Keratinocyte (primary cell): ENCODE results near the gene PRRT1B. TPM values are rescaled to one million over a fixed set of nuclear protein-coding genes. Genes with fewer than 3 reads are reported as not detected.

Experiments
- DNase-seq: peaks from one replicate; pipeline ENCODE4 v3.0.0-alpha.2; 2011; ENCODE audit warnings: low read depth, missing footprints, low spot score
- FAIRE-seq: peaks from 2 replicates; lab custom pipeline; 2011; peaks lifted over from hg19 to GRCh38; lab: Jason Lieb, UNC
- H2AFZ ChIP-seq: 2 replicates; pipeline ENCODE4 v1.6.0; 2012; ENCODE audit warnings: low read length, control low read depth, inconsistent platforms; ENCODE audit not compliant: control insufficient read depth
- H3K27ac ChIP-seq: 2 replicates; pipeline ENCODE4 v1.5.1; 2011; ENCODE audit warnings: low read length; ENCODE audit not compliant: control insufficient read depth, insufficient read depth
- H3K27me3 ChIP-seq: 3 replicates; pipeline ENCODE4 v1.6.0; 2011; ENCODE audit warnings: low read length; ENCODE audit not compliant: control insufficient read depth, insufficient read depth; ENCODE audit errors: extremely low read depth
- H3K36me3 ChIP-seq, 2 experiments: 2 replicates in 1 of 2; 3 replicates in 1 of 2; pipeline ENCODE4 v1.5.1; 2011; ENCODE audit warnings: low read length in 2 of 2, mild to moderate bottlenecking in 1 of 2; ENCODE audit not compliant: control insufficient read depth in 2 of 2, insufficient read depth in 2 of 2; ENCODE audit errors: extremely low read depth in 1 of 2
- H3K4me1 ChIP-seq: 3 replicates; pipeline ENCODE4 v1.5.1; 2011; ENCODE audit warnings: low read length; ENCODE audit not compliant: control insufficient read depth, insufficient read depth; ENCODE audit errors: extremely low read depth
- H3K4me2 ChIP-seq: 3 replicates; pipeline ENCODE4 v1.6.0; 2011; ENCODE audit warnings: low read depth, low read length; ENCODE audit not compliant: control insufficient read depth, insufficient read depth; ENCODE audit errors: extremely low read depth
- H3K4me3 ChIP-seq, 3 experiments: fragments of 200-600 bp in 1 of 3; sonication (generic) in 1 of 3; 2 replicates in 2 of 3; 3 replicates in 1 of 3; pipeline ENCODE4 v1.5.1; 2011 to 2016; ENCODE audit warnings: low read length in 3 of 3, mild to moderate bottlenecking in 3 of 3, control low read depth in 2 of 3, inconsistent platforms in 1 of 3, low read depth in 1 of 3, mixed read lengths in 1 of 3, mixed run types in 1 of 3, moderate library complexity in 1 of 3; ENCODE audit not compliant: control insufficient read depth in 2 of 3, insufficient read depth in 2 of 3; ENCODE audit errors: extremely low read depth in 1 of 3
- H3K79me2 ChIP-seq: 2 replicates; pipeline ENCODE4 v1.6.0; 2012; ENCODE audit warnings: low read length; ENCODE audit not compliant: control insufficient read depth, insufficient read depth
- H3K9ac ChIP-seq: 3 replicates; pipeline ENCODE4 v1.6.0; 2011; ENCODE audit warnings: low read length; ENCODE audit not compliant: control insufficient read depth, insufficient read depth; ENCODE audit errors: extremely low read depth
- H3K9me1 ChIP-seq: 3 replicates; pipeline ENCODE4 v1.6.0; 2011; ENCODE audit warnings: low read length; ENCODE audit not compliant: control insufficient read depth, insufficient read depth; ENCODE audit errors: extremely low read depth
- H3K9me3 ChIP-seq: 2 replicates; pipeline ENCODE4 v1.5.1; 2012; ENCODE audit warnings: low read depth, low read length; ENCODE audit not compliant: control insufficient read depth
- H4K20me1 ChIP-seq: 3 replicates; pipeline ENCODE4 v1.6.0; 2011; ENCODE audit warnings: low read length; ENCODE audit not compliant: control insufficient read depth, insufficient read depth; ENCODE audit errors: extremely low read depth
- CTCF ChIP-seq, 3 experiments: IDR thresholded peaks in 1 of 3; conservative IDR thresholded peaks in 1 of 3; optimal IDR thresholded peaks in 1 of 3; 2 replicates in 2 of 3; 3 replicates in 1 of 3; pipeline versions ENCODE3 to v1.5.1; 2011; ENCODE audit warnings: low read length in 3 of 3, mild to moderate bottlenecking in 3 of 3, moderate library complexity in 2 of 3, control low read depth in 1 of 3, inconsistent platforms in 1 of 3; ENCODE audit not compliant: insufficient read depth in 2 of 3; ENCODE audit errors: extremely low read depth in 1 of 3
- EZH2 ChIP-seq: IDR thresholded peaks from one replicate; pipeline ENCODE4 v1.6.1; 2012; ENCODE audit warnings: inconsistent platforms, mild to moderate bottlenecking, low read length, moderate library complexity
- dilution Hi-C: fragments of 300-500 bp; cut with MboI; formaldehyde crosslinking; loops from one replicate; pipeline ENCODE4 v1.7.0; 2020; ENCODE audit warnings: low sequenced_read_pairs; ENCODE audit not compliant: extremely low pct_ligation_motif_present
- polyA plus RNA-seq, 5 experiments: library from polyadenylated mRNA; depleted of rRNA in 3 of 5; stranded (reverse) in 3 of 5; stranded (forward) in 1 of 5; unstranded in 1 of 5; fragments of >200 nt; gene quantifications; 1 replicate in 1 of 5; 2 replicates in 3 of 5; 3 replicates in 1 of 5; pipeline versions ENCODE4 v1.2.1 to v1.2.3, GENCODE V29; 2011 to 2012; ENCODE audit warnings: missing spikeins in 2 of 5, low read depth in 1 of 5, low replicate concordance in 1 of 5

The PRRT1B gene
- polyA plus RNA-seq, 1 donor (not counting 4 experiments of a cell fraction or from before 2014, with no cell fraction given): not detected

- Histone ChIP-seq H3K9me3 (peaks cover 5% of the 10 kb centered on the region), H3K27me3 (peaks cover 43% of the 10 kb centered on the region), H4K20me1 (no peaks in the 10 kb centered on the region), H3K79me2 (no peaks in the 10 kb centered on the region), H3K4me1 (no peaks in the 10 kb centered on the region), H3K27ac (no peak overlapping the region), H3K9me1 (no peaks in the 10 kb centered on the region), H3K4me3 (no peak overlapping the region), H2AFZ (no peak overlapping the region), H3K9ac (no peak overlapping the region), H3K4me2 (no peak overlapping the region), H3K36me3 (no peaks in the 10 kb centered on the region)
- TF ChIP-seq CTCF (optimal IDR thresholded peaks at IDR 0.05 in 1 of 3, IDR thresholded peaks at IDR 0.05 in 1 of 3, conservative IDR thresholded peaks at IDR 0.05 in 1 of 3; ENCODE audit: extremely low read depth in 1 of 3, insufficient read depth in 2 of 3, low read length in 3 of 3) (no peak), EZH2 (no peak)
- DNase-seq (no peak), FAIRE-seq (no peak)
- dilution Hi-C loops: no loop called here
Measured at GRCh38 chr9:131543141-131543540, 2.2 kb upstream of the PRRT1B start.

DNA sequence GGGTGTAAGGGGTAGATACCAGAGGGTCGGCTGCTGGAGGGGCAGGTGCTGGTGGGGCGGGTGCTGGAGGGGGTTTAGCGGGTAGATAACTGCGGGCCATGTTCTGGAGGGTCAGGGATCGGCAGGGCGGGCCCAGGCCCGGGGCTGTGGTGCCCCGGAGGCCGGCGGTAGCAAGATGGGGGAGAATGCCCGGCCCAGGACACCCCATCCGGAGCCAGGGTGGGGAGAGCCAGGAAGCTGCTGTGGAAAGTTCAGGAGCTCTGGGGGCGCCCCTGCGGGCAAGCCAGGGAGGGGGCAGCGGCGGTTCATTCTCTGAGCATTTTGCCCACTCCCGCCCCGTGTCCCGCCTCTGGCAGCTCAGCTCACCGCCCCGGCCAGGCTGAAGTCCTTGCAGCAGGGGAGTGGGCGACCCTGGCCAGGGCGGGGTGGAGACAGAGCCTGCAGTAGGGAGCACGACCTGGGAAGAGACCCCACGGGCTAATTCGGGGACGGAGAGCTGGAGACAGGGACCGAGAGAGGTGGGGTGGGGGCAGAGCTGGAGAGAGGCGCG, 538 bp downstream of the PRRT1B start:
- H2AFZ ChIP-seq: no peak overlapping the region
- H3K4me2 ChIP-seq: no peak overlapping the region
- H3K36me3 ChIP-seq: no peaks in the 10 kb centered on the region
- no peaks in the 10 kb centered on the region for H4K20me1 ChIP-seq
- H3K9me3 ChIP-seq: peaks cover 5% of the 10 kb centered on the region
- peak; percentile 94 for TF ChIP-seq EZH2
- TF ChIP-seq CTCF (optimal IDR thresholded peaks at IDR 0.05 in 1 of 3, IDR thresholded peaks at IDR 0.05 in 1 of 3, conservative IDR thresholded peaks at IDR 0.05 in 1 of 3; ENCODE audit: extremely low read depth in 1 of 3, insufficient read depth in 2 of 3, low read length in 3 of 3): no peak
- DNase-seq (no peak), FAIRE-seq (no peak)
- H3K4me3 ChIP-seq: no peak overlapping the region
- H3K9me1 ChIP-seq: no peaks in the 10 kb centered on the region
- H3K9ac ChIP-seq: no peak overlapping the region
- peaks cover 43% of the 10 kb centered on the region for H3K27me3 ChIP-seq
- H3K79me2 ChIP-seq: no peaks in the 10 kb centered on the region
- H3K4me1 ChIP-seq: no peaks in the 10 kb centered on the region
- dilution Hi-C loops: no loop called here
- H3K27ac ChIP-seq: no peak overlapping the region
